Muscle layer of duodenum (tissue), 2 donors: ENCODE data around the gene TIAM1.

Source experiments
- H3K27ac ChIP-seq: one replicate; pipeline ENCODE4 v1.7.0; 2013; ENCODE audit warnings: mild to moderate bottlenecking, low read length
- H3K27me3 ChIP-seq: one replicate; pipeline ENCODE4 v1.7.0; 2013; ENCODE audit warnings: low read depth, mild to moderate bottlenecking, control low read depth, low read length
- H3K36me3 ChIP-seq, 2 donors: one replicate each; pipeline ENCODE4 v1.7.0; 2013; ENCODE audit warnings: low read length in 2 of 2, control low read depth in 1 of 2, mild to moderate bottlenecking in 1 of 2; ENCODE audit not compliant: insufficient read depth in 2 of 2, control insufficient read depth in 1 of 2
- H3K4me1 ChIP-seq, 2 donors: one replicate each; pipeline ENCODE4 v1.7.0; 2013; ENCODE audit warnings: low read length in 2 of 2, mild to moderate bottlenecking in 2 of 2, control low read depth in 1 of 2, moderate library complexity in 1 of 2; ENCODE audit not compliant: insufficient read depth in 2 of 2, control insufficient read depth in 1 of 2
- H3K4me3 ChIP-seq, 2 donors: one replicate each; pipeline ENCODE4 v1.7.0; 2013; ENCODE audit warnings: low read length in 2 of 2, low read depth in 1 of 2, mild to moderate bottlenecking in 1 of 2
- H3K9me3 ChIP-seq, 2 donors: one replicate each; pipeline ENCODE4 v1.7.0; 2013; ENCODE audit warnings: low read length in 2 of 2, control low read depth in 1 of 2, mild to moderate bottlenecking in 1 of 2; ENCODE audit not compliant: control insufficient read depth in 1 of 2
- donor health status: healthy.

The TIAM1 gene

DNA sequence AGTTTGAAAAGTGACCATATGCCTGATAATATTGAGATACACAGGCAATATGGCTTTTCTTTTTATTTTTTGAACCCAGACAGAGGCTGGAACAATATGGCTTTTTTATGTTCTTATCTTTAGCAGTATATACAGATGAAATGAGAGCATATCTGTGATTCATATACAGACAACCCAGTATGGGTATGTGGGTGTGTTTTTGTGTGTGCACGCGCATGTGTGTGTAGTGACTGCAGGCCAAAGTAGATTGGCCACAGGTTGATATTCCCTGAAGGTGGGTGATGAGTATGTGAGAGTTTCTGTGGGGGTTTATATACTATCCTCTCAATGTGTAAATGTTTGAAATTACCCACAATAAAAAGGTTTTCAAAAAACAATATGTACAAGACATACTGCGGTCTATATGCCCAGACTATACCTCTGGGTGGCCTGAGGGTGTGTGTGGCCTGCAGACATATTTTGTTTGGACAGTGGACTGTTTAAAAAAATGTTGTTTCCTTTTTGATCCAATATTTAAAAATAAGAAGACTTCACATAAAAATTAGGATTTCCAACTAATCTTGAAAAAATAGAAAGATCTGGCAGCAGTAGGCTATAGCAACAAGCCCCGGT is 26.3 kb upstream of the TIAM1 start:
- Histone ChIP-seq H3K4me1 (no peaks in the 10 kb centered on the region), H3K4me3 (no peak overlapping the region), H3K9me3 (no peaks in the 10 kb centered on the region), H3K27me3 (no peaks in the 10 kb centered on the region), H3K36me3 (no peaks in the 10 kb centered on the region), H3K27ac (no peak overlapping the region)

- Histone ChIP-seq H3K27ac (no peak overlapping the region), H3K36me3 (no peaks in the 10 kb centered on the region), H3K9me3 (no peaks in the 10 kb centered on the region), H3K4me3 (no peak overlapping the region), H3K4me1 (no peaks in the 10 kb centered on the region), H3K27me3 (no peaks in the 10 kb centered on the region)
Measured at GRCh38 chr21:31368361-31368760, 24.3 kb upstream of the TIAM1 start.

DNA sequence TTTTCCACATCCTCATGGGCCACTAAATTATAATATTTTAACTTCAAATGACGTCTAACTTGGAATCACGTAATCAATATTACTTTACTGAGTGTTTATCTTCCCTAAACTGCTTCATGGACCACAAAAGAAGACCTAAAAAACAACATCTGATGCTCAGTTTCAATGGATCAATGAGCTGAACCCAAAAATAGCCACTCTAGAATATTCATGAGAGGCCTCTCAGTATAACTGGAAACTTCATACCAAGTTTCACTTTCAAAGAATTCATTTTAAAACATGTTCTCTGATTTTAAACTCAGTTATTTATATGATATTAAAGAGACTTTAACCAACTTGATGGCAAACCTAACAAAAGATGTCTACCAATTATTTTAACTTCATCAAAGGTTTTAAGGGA is 23.7 kb upstream of the TIAM1 start:
- Histone ChIP-seq H3K4me1 (no peaks in the 10 kb centered on the region), H3K9me3 (no peaks in the 10 kb centered on the region), H3K27ac (no peak overlapping the region), H3K27me3 (no peaks in the 10 kb centered on the region), H3K4me3 (no peak overlapping the region), H3K36me3 (no peaks in the 10 kb centered on the region)

DNA sequence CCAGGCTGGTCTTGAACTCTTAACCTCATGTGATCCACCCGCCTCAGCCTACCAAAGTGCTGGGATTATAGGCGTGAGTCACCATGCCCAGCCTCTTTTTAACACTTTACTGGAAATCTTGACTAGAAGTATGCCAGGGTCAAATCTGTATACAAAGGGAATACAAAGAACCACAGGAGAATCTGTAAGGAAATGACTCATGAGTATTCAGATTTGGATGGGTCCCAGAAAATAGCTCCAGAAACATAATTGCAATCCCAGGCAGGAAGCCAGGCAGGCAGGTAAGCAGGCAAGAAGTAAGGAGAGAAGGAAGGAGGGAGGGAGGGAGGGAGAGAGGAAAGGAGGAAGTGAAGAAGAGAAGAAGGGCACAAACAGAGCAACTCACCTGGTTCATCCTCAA is 22.8 kb upstream of the TIAM1 start:
- H3K4me1 ChIP-seq: no peaks in the 10 kb centered on the region

DNA sequence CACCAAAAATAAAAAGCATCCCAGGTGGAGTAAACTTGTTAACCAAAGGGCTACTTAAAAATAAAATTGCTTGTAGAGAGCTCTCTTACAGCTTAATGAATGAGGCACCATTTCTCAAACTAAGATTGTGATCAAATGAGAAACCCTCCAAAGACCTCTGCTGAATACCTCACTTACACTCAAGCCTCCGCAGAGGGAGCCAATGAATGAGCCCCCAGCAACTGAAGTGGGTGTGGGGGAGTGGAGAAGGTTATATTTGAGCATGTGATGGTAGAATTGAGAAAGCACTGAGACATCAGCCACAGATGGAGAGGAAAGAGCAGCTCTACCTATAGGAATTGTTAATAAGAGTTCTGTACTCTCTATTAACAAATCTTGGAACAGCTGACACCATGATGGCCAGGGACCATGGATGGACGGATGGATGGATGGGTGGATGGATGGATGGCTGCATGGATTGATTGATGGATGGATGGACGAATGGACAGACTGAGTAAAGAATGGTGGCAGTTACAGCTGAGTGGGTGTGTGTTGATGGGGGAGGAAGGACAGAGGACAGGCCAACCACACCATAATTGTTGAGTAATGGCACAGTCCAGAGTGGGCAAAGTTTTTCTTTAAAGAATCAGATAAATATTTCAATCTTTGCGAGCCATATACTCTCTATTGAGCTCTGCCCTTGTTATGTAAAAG is 20.3 kb upstream of the TIAM1 start:
- no peak overlapping the region for H3K4me3 ChIP-seq
- H3K9me3 ChIP-seq: peaks cover 0 to 10% of the 10 kb centered on the region in 2 donors
- H3K4me1 ChIP-seq: no peaks in the 10 kb centered on the region
- H3K36me3 ChIP-seq: no peaks in the 10 kb centered on the region
- H3K27me3 ChIP-seq: no peaks in the 10 kb centered on the region
- H3K27ac ChIP-seq: no peak overlapping the region

More for the DNA sequence above, 22.8 kb upstream of the TIAM1 start:
- Histone ChIP-seq H3K9me3 (no peaks in the 10 kb centered on the region), H3K27ac (no peak overlapping the region), H3K27me3 (no peaks in the 10 kb centered on the region), H3K36me3 (no peaks in the 10 kb centered on the region), H3K4me3 (no peak overlapping the region)

GRCh38 chr21:31363720-31364119 is 19.7 kb upstream of the TIAM1 start:
- H3K27me3 ChIP-seq: no peaks in the 10 kb centered on the region
- peaks cover 0 to 13% of the 10 kb centered on the region in 2 donors for H3K9me3 ChIP-seq
- no peak overlapping the region for H3K27ac ChIP-seq
- no peaks in the 10 kb centered on the region for H3K36me3 ChIP-seq
- no peak overlapping the region for H3K4me3 ChIP-seq
- H3K4me1 ChIP-seq: no peaks in the 10 kb centered on the region

- no peaks in the 10 kb centered on the region for H3K27me3 ChIP-seq
- no peak overlapping the region for H3K4me3 ChIP-seq
- peaks cover 0 to 14% of the 10 kb centered on the region in 2 donors for H3K9me3 ChIP-seq
- no peaks in the 10 kb centered on the region for H3K4me1 ChIP-seq
- H3K36me3 ChIP-seq: no peaks in the 10 kb centered on the region
- H3K27ac ChIP-seq: no peak overlapping the region
Measured at GRCh38 chr21:31360717-31361116, 16.7 kb upstream of the TIAM1 start.

GRCh38 chr21:31358158-31358557 is 14.1 kb upstream of the TIAM1 start:
- Histone ChIP-seq H3K9me3 (peaks cover 0 to 14% of the 10 kb centered on the region in 2 donors), H3K27me3 (no peaks in the 10 kb centered on the region), H3K36me3 (no peaks in the 10 kb centered on the region), H3K4me3 (no peak overlapping the region), H3K4me1 (no peaks in the 10 kb centered on the region), H3K27ac (no peak overlapping the region)

DNA sequence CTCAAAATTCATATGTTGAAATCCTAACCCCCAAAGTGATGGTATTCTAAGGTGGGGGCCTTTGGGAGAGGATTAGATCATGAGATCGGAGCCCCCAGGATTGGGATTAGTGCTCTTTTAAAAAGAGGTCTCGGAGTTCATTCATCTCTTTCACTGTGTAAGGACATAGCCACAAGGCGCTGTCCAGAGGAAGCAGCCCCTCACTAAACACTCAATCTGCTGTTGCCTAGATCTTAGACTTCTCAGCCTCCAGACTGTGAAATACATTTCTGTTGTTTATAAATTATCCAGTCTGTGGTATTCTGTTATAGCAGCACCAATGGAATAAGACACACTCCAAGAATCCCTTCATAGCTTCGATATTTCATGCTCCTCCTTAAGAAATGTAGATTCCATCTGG is 12.4 kb upstream of the TIAM1 start:
- Histone ChIP-seq H3K4me3 (no peak overlapping the region), H3K27ac (no peak overlapping the region), H3K36me3 (no peaks in the 10 kb centered on the region), H3K9me3 (peaks cover 0 to 14% of the 10 kb centered on the region in 2 donors), H3K4me1 (no peaks in the 10 kb centered on the region), H3K27me3 (no peaks in the 10 kb centered on the region)

- no peaks in the 10 kb centered on the region for H3K36me3 ChIP-seq
Measured at GRCh38 chr21:31354604-31355443, 10.8 kb upstream of the TIAM1 start.

DNA sequence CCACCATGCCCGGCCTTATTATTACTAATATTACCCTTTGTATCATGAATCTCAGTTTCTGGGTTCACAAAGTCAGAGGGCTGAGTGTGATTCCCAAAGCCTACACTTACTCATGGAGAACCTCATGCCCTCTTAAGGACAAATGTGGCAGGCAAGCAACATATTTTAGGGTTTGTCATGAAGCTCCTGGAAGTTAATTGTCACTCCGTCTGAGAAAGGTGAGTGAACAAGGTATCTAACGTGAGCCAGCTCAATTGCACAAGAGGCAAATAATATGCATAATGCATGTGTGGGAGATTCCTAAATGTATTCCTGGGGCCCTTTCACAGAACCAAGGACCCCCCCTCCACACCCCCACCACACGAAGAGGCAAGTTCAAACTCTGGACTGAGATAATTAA is 10.1 kb upstream of the TIAM1 start:
- Histone ChIP-seq H3K27me3 (no peaks in the 10 kb centered on the region), H3K27ac (no peak overlapping the region), H3K36me3 (no peaks in the 10 kb centered on the region), H3K4me1 (no peaks in the 10 kb centered on the region), H3K9me3 (peaks cover 0 to 2% of the 10 kb centered on the region in 2 donors), H3K4me3 (no peak overlapping the region)

More at GRCh38 chr21:31354604-31355443, 10.8 kb upstream of the TIAM1 start:
- H3K9me3 ChIP-seq: peaks cover 0 to 7% of the 10 kb centered on the region in 2 donors
- H3K27me3 ChIP-seq: no peaks in the 10 kb centered on the region
- no peaks in the 10 kb centered on the region for H3K4me1 ChIP-seq
- no peak overlapping the region for H3K4me3 ChIP-seq
- H3K27ac ChIP-seq: no peak overlapping the region
